IPS-18c (cell line): ENCODE results near the gene GOLGA6L22.
"Not testable (repeated sequence)": the region's sequence is repeated elsewhere in the genome, so short reads cannot be mapped to it uniquely, and the experiment has no call there.

Source experiments
- H3K4me3 ChIP-seq: 2 replicates; pipeline ENCODE4 v1.7.0; 2013; ENCODE audit warnings: low read depth, mild to moderate bottlenecking, low read length, moderate library complexity; ENCODE audit not compliant: insufficient read depth
- H3K9me3 ChIP-seq: one replicate; pipeline ENCODE4 v1.6.1; 2013; ENCODE audit warnings: mild to moderate bottlenecking, low read length, moderate library complexity; ENCODE audit not compliant: control insufficient read depth, insufficient read depth

The GOLGA6L22 gene

GRCh38 chr15:22458603-22459002 lies at the start of gene GOLGA6L22:
Gene GOLGA6L22, plus strand, starts transcription at chr15:22458903. Its CDS starts 91 bp downstream, at chr15:22458994.
- H3K4me3 ChIP-seq, H3K9me3 ChIP-seq: not testable (repeated sequence)

GRCh38 chr15:22417288-22417687 lies 41.4 kb upstream of the GOLGA6L22 start:
- not testable (repeated sequence) for H3K9me3 ChIP-seq, H3K4me3 ChIP-seq

GRCh38 chr15:22417795-22418194 lies 40.9 kb upstream of the GOLGA6L22 start:
- H3K4me3 ChIP-seq, H3K9me3 ChIP-seq: not testable (repeated sequence)

GRCh38 chr15:22418212-22418611 lies 40.5 kb upstream of the GOLGA6L22 start:
- not testable (repeated sequence) for H3K4me3 ChIP-seq, H3K9me3 ChIP-seq

- not testable (repeated sequence) for H3K9me3 ChIP-seq, H3K4me3 ChIP-seq
These were observed 40.0 kb upstream of the GOLGA6L22 start for GRCh38 chr15:22418666-22419065.

GRCh38 chr15:22420340-22420739 lies 38.4 kb upstream of the GOLGA6L22 start:
- not testable (repeated sequence) for H3K4me3 ChIP-seq, H3K9me3 ChIP-seq

GRCh38 chr15:22429426-22429825 lies 29.3 kb upstream of the GOLGA6L22 start:
- not testable (repeated sequence) for H3K4me3 ChIP-seq, H3K9me3 ChIP-seq

GRCh38 chr15:22431687-22432086 lies 27.0 kb upstream of the GOLGA6L22 start:
- H3K4me3 ChIP-seq, H3K9me3 ChIP-seq: not testable (repeated sequence)

- H3K9me3 ChIP-seq, H3K4me3 ChIP-seq: not testable (repeated sequence)
These were observed 35.9 kb downstream of the GOLGA6L22 start for GRCh38 chr15:22494490-22495113.

GRCh38 chr15:22497200-22497599 lies 38.5 kb downstream of the GOLGA6L22 start:
- H3K4me3 ChIP-seq, H3K9me3 ChIP-seq: not testable (repeated sequence)

GRCh38 chr15:22498220-22498925 lies 39.7 kb downstream of the GOLGA6L22 start:
- not testable (repeated sequence) for H3K4me3 ChIP-seq, H3K9me3 ChIP-seq

- H3K9me3 ChIP-seq, H3K4me3 ChIP-seq: not testable (repeated sequence)
These were observed 43.6 kb downstream of the GOLGA6L22 start for GRCh38 chr15:22502272-22502671.

- H3K4me3 ChIP-seq, H3K9me3 ChIP-seq: not testable (repeated sequence)
These were observed 48.3 kb downstream of the GOLGA6L22 start for GRCh38 chr15:22506959-22507358.

- H3K4me3 ChIP-seq, H3K9me3 ChIP-seq: not testable (repeated sequence)
These were observed 57.4 kb downstream of the GOLGA6L22 start for GRCh38 chr15:22516140-22516539.
